BJ (cell line): ENCODE results near the gene MMD. TPM values are rescaled to one million over a fixed set of nuclear protein-coding genes. Genes with fewer than 3 reads are reported as not detected.

Experiments used
- CTCF ChIA-PET: fragments of 350-600 bp; formaldehyde crosslinking; extraction: SDS; loops from one replicate; lab custom pipeline; 2021; ENCODE audit warnings: antibody characterized with exemption, inconsistent platforms; lab: Yijun Ruan, JAX
- POLR2A ChIA-PET: fragments of 300-600 bp; sonication (Branson Sonifier 250); formaldehyde crosslinking; extraction: SDS; loops from one replicate; lab custom pipeline; 2021; ENCODE audit warnings: antibody characterized with exemption; lab: Charles Lee
- DNase-seq: peaks from one replicate; pipeline ENCODE4 v3.0.0-alpha.2; 2011; ENCODE audit warnings: low read depth
- H3K27me3 ChIP-seq: 2 replicates; pipeline ENCODE4 v1.6.0; 2011; ENCODE audit warnings: low read length; ENCODE audit not compliant: control insufficient read depth, insufficient read depth
- H3K36me3 ChIP-seq: 2 replicates; pipeline ENCODE4 v1.5.1; 2011; ENCODE audit warnings: low read length; ENCODE audit not compliant: control insufficient read depth, insufficient read depth
- H3K4me3 ChIP-seq: 2 replicates; pipeline ENCODE4 v1.5.1; 2011; ENCODE audit warnings: low read depth, mild to moderate bottlenecking, control low read depth, low read length
- polyA plus RNA-seq: library from polyadenylated mRNA; depleted of rRNA; stranded (reverse); fragments of >200 nt; gene quantifications from 2 replicates; pipeline ENCODE4 v1.2.3, GENCODE V29; 2011
- TF ChIP-seq, protein P1 (sequence below): IDR thresholded peaks from 2 replicates; pipeline ENCODE4 v1.5.1; 2011; ENCODE audit warnings: low read depth, mild to moderate bottlenecking, control low read depth, inconsistent platforms, low read length, moderate library complexity; ENCODE audit not compliant: insufficient read depth

MMD gene
- polyA plus RNA-seq, 1 experiment: 4.5 TPM

DNA sequence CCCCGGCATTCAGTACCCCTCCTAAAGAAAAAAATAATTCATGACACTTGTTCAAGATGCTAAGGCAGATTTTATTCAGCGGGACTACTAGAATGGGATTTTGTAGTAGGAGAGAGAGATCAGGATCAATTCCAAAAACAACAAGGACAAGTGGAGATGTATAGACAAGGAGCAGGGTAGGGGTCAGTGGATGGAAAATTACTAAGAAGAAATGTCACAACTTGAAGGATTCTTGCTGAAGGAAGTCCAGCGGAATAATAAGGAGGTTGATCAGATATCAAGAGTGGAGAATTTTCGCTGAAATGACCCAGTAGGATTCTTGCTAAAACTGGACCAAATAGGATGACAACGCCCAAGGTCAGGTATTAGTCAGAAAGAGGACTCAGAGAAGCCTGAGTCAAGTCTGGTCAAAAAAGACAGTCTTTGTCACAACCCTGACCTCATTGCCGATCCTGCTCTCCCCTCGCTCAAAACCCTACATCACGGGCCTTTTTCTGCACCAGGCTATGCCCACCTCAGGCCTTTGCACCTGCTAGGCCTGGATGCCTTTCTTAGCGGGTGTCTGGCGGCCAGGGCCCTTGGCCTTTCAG lies 36.9 kb downstream of the MMD start:
- H3K4me3 ChIP-seq: no peak overlapping the region
- H3K27me3 ChIP-seq: peaks cover 1% of the 10 kb centered on the region; the same call in 1 of the 2 replicates
- TF ChIP-seq, protein P1, sequence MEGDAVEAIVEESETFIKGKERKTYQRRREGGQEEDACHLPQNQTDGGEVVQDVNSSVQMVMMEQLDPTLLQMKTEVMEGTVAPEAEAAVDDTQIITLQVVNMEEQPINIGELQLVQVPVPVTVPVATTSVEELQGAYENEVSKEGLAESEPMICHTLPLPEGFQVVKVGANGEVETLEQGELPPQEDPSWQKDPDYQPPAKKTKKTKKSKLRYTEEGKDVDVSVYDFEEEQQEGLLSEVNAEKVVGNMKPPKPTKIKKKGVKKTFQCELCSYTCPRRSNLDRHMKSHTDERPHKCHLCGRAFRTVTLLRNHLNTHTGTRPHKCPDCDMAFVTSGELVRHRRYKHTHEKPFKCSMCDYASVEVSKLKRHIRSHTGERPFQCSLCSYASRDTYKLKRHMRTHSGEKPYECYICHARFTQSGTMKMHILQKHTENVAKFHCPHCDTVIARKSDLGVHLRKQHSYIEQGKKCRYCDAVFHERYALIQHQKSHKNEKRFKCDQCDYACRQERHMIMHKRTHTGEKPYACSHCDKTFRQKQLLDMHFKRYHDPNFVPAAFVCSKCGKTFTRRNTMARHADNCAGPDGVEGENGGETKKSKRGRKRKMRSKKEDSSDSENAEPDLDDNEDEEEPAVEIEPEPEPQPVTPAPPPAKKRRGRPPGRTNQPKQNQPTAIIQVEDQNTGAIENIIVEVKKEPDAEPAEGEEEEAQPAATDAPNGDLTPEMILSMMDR: no peak
- POLR2A ChIA-PET: no interaction called here
- CTCF ChIA-PET: no interaction called here
- no peak for DNase-seq
- no peaks in the 10 kb centered on the region for H3K36me3 ChIP-seq

DNA sequence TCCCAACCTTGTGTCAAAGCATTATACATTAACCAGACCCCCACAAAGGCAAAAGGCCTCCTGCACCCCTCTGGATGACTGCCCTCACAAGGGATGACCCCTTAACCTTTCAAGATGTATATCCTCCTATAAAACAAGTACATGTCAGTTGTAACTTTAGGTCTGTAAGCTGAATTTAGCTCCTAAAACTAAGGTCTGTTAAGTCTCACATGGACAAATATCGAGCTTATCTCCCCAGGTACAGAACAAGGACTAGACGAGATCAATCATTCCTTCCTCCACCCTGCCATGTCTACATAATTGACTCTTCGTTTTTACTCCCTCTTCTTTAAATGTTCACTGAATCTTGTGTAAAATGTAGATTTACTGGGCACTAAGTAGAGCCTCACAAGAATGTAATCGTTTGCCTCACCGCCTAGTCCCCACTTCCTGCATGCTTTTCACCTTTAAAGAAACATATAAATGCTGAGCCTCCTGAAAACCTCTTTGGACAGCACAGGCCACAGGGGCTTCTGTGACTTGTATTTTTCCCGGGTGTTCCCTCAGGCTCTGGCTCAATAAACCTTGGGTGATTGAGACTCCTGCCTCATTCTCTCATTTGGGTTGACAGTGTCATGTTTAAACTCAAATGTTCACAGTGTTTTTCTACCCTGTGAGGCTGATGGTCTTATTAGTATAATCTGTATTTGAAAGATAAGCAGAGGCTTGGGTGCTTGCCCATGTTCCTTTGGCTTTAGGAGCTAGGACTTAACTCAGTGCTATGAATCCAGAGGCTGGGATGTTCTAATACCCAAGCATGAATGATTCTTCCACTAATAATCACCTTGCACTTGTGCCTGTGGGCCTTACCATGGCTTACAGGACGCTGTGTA lies 37.6 kb downstream of the MMD start:
- CTCF ChIA-PET: no interaction called here
- Histone ChIP-seq H3K36me3 (no peaks in the 10 kb centered on the region), H3K27me3 (peaks cover 1% of the 10 kb centered on the region; the same call in 1 of the 2 replicates), H3K4me3 (no peak overlapping the region)
- DNase-seq: no peak
- POLR2A ChIA-PET: no interaction called here
- TF ChIP-seq, protein P1: no peak

- POLR2A ChIA-PET: no interaction called here
- Histone ChIP-seq H3K4me3 (no peak overlapping the region), H3K36me3 (no peaks in the 10 kb centered on the region), H3K27me3 (peaks cover 3% of the 10 kb centered on the region; the same call in 1 of the 2 replicates)
- CTCF ChIA-PET: interaction anchor here (1.2 kb wide), 1 partner anchor 9 kb away, joined by 5 read pairs; no protein-coding TSS in a partner anchor
- TF ChIP-seq, protein P1: no peak
- no peak for DNase-seq
These were observed 40.4 kb downstream of the MMD start for GRCh38 chr17:55381017-55381770.

GRCh38 chr17:55377671-55378275 lies 43.9 kb downstream of the MMD start:
- TF ChIP-seq, protein P1: no peak
- H3K36me3 ChIP-seq: no peaks in the 10 kb centered on the region
- no peak for DNase-seq
- H3K4me3 ChIP-seq: no peak overlapping the region
- ChIA-PET CTCF (no interaction called here), POLR2A (no interaction called here)
- H3K27me3 ChIP-seq: peaks cover 3% of the 10 kb centered on the region; the same call in 1 of the 2 replicates
